GM23338 (cell line): ENCODE results near the gene PHYHIPL.

Source experiments
- CREB1 ChIP-seq: fragments of 250-450 bp; sonication (Bioruptor Pico); IDR thresholded peaks from 2 replicates; pipeline ENCODE4 v1.5.0; 2020; ENCODE audit warnings: low read depth, mild to moderate bottlenecking, moderate library complexity
- EZH2 ChIP-seq: fragments of 200-600 bp; sonication (generic); IDR thresholded peaks from one replicate; pipeline ENCODE4 v1.8.0; 2017; ENCODE audit warnings: antibody characterized with exemption, mild to moderate bottlenecking, low read depth; ENCODE audit not compliant: unreplicated experiment
- EZH2phosphoT487 ChIP-seq: fragments of 200-600 bp; sonication (generic); IDR thresholded peaks from one replicate; pipeline ENCODE4 v1.8.1; 2018; ENCODE audit warnings: antibody characterized with exemption; ENCODE audit not compliant: unreplicated experiment
- JUNB ChIP-seq: IDR thresholded peaks from one replicate; pipeline ENCODE4 v1.6.1; 2016; ENCODE audit warnings: antibody characterized with exemption; ENCODE audit not compliant: unreplicated experiment
- NANOG ChIP-seq: IDR thresholded peaks from 2 replicates; pipeline ENCODE4 v1.6.1; 2016; ENCODE audit warnings: antibody characterized with exemption, borderline replicate concordance
- POLR2AphosphoS5 ChIP-seq: IDR thresholded peaks from 2 replicates; pipeline ENCODE4 v1.6.1; 2016; ENCODE audit warnings: antibody characterized with exemption, low read depth
- STAT1 ChIP-seq: IDR thresholded peaks from one replicate; pipeline ENCODE4 v1.6.1; 2016; ENCODE audit warnings: antibody characterized with exemption; ENCODE audit not compliant: unreplicated experiment
- ZNF114 ChIP-seq: fragments of 250-450 bp; sonication (Bioruptor Pico); IDR thresholded peaks from 2 replicates; pipeline ENCODE4 v1.5.0; 2020; ENCODE audit warnings: mild to moderate bottlenecking, moderate library complexity
- ZNF331 ChIP-seq: fragments of 250-450 bp; sonication (Bioruptor Pico); IDR thresholded peaks from 2 replicates; pipeline ENCODE4 v1.5.0; 2020; ENCODE audit warnings: low read depth, mild to moderate bottlenecking, moderate library complexity
- TF ChIP-seq, protein P1 (sequence below), 2 experiments: fragments of 200-600 bp in 1 of 2; sonication (generic) in 1 of 2; conservative IDR thresholded peaks; 2 replicates each; pipeline versions ENCODE4 v1.5.1 to v1.6.1; 2016 to 2017; ENCODE audit warnings: antibody characterized with exemption in 2 of 2, low read depth in 2 of 2, mild to moderate bottlenecking in 2 of 2, moderate library complexity in 1 of 2
- TF ChIP-seq, protein P2 (sequence below): IDR thresholded peaks from one replicate; pipeline ENCODE4 v1.6.1; 2018; ENCODE audit warnings: antibody characterized with exemption; ENCODE audit not compliant: unreplicated experiment
- TF ChIP-seq, protein P3 (sequence below): fragments of 250-450 bp; sonication (Bioruptor Pico); IDR thresholded peaks from 2 replicates; pipeline ENCODE4 v1.5.0; 2020; ENCODE audit warnings: mild to moderate bottlenecking, moderate library complexity
- TF ChIP-seq, protein P4 (sequence below): IDR thresholded peaks from 2 replicates; pipeline ENCODE4 v1.6.1; 2016; ENCODE audit warnings: antibody characterized with exemption

DNA sequence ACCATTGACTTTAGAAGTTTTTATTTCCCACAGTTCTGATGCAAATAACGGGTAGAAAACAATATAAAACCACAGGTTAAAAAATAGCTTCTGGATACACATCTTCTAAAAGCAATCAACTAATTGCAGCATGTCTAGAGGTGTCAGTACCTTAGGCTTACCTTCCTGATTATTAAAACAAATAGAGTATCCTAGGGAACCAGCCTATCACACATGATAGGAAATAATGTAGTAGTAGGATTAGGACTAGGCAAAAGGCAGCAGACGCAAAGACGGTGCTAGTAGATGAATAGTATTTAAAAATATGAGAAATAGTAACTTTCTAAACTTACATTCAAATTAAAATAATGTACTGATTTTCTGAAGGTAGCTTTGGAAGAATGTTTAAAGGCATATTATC is 41.7 kb upstream of the PHYHIPL start:
- TF ChIP-seq, protein P1, sequence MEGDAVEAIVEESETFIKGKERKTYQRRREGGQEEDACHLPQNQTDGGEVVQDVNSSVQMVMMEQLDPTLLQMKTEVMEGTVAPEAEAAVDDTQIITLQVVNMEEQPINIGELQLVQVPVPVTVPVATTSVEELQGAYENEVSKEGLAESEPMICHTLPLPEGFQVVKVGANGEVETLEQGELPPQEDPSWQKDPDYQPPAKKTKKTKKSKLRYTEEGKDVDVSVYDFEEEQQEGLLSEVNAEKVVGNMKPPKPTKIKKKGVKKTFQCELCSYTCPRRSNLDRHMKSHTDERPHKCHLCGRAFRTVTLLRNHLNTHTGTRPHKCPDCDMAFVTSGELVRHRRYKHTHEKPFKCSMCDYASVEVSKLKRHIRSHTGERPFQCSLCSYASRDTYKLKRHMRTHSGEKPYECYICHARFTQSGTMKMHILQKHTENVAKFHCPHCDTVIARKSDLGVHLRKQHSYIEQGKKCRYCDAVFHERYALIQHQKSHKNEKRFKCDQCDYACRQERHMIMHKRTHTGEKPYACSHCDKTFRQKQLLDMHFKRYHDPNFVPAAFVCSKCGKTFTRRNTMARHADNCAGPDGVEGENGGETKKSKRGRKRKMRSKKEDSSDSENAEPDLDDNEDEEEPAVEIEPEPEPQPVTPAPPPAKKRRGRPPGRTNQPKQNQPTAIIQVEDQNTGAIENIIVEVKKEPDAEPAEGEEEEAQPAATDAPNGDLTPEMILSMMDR (conservative IDR thresholded peaks at IDR 0.05; ENCODE audit: low read depth in 2 of 2) = no peak
- TF ChIP-seq EZH2 = no peak
- no peak for TF ChIP-seq JUNB
- no peak for TF ChIP-seq EZH2phosphoT487
- no peak for TF ChIP-seq POLR2AphosphoS5
- TF ChIP-seq, protein P2, sequence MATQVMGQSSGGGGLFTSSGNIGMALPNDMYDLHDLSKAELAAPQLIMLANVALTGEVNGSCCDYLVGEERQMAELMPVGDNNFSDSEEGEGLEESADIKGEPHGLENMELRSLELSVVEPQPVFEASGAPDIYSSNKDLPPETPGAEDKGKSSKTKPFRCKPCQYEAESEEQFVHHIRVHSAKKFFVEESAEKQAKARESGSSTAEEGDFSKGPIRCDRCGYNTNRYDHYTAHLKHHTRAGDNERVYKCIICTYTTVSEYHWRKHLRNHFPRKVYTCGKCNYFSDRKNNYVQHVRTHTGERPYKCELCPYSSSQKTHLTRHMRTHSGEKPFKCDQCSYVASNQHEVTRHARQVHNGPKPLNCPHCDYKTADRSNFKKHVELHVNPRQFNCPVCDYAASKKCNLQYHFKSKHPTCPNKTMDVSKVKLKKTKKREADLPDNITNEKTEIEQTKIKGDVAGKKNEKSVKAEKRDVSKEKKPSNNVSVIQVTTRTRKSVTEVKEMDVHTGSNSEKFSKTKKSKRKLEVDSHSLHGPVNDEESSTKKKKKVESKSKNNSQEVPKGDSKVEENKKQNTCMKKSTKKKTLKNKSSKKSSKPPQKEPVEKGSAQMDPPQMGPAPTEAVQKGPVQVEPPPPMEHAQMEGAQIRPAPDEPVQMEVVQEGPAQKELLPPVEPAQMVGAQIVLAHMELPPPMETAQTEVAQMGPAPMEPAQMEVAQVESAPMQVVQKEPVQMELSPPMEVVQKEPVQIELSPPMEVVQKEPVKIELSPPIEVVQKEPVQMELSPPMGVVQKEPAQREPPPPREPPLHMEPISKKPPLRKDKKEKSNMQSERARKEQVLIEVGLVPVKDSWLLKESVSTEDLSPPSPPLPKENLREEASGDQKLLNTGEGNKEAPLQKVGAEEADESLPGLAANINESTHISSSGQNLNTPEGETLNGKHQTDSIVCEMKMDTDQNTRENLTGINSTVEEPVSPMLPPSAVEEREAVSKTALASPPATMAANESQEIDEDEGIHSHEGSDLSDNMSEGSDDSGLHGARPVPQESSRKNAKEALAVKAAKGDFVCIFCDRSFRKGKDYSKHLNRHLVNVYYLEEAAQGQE = no peak
- TF ChIP-seq ZNF331 = no peak
- no peak for TF ChIP-seq ZNF114 (CRISPR knock-in tag)
- TF ChIP-seq CREB1 = no peak
- TF ChIP-seq NANOG = no peak
- TF ChIP-seq STAT1 = no peak
- TF ChIP-seq, protein P3, sequence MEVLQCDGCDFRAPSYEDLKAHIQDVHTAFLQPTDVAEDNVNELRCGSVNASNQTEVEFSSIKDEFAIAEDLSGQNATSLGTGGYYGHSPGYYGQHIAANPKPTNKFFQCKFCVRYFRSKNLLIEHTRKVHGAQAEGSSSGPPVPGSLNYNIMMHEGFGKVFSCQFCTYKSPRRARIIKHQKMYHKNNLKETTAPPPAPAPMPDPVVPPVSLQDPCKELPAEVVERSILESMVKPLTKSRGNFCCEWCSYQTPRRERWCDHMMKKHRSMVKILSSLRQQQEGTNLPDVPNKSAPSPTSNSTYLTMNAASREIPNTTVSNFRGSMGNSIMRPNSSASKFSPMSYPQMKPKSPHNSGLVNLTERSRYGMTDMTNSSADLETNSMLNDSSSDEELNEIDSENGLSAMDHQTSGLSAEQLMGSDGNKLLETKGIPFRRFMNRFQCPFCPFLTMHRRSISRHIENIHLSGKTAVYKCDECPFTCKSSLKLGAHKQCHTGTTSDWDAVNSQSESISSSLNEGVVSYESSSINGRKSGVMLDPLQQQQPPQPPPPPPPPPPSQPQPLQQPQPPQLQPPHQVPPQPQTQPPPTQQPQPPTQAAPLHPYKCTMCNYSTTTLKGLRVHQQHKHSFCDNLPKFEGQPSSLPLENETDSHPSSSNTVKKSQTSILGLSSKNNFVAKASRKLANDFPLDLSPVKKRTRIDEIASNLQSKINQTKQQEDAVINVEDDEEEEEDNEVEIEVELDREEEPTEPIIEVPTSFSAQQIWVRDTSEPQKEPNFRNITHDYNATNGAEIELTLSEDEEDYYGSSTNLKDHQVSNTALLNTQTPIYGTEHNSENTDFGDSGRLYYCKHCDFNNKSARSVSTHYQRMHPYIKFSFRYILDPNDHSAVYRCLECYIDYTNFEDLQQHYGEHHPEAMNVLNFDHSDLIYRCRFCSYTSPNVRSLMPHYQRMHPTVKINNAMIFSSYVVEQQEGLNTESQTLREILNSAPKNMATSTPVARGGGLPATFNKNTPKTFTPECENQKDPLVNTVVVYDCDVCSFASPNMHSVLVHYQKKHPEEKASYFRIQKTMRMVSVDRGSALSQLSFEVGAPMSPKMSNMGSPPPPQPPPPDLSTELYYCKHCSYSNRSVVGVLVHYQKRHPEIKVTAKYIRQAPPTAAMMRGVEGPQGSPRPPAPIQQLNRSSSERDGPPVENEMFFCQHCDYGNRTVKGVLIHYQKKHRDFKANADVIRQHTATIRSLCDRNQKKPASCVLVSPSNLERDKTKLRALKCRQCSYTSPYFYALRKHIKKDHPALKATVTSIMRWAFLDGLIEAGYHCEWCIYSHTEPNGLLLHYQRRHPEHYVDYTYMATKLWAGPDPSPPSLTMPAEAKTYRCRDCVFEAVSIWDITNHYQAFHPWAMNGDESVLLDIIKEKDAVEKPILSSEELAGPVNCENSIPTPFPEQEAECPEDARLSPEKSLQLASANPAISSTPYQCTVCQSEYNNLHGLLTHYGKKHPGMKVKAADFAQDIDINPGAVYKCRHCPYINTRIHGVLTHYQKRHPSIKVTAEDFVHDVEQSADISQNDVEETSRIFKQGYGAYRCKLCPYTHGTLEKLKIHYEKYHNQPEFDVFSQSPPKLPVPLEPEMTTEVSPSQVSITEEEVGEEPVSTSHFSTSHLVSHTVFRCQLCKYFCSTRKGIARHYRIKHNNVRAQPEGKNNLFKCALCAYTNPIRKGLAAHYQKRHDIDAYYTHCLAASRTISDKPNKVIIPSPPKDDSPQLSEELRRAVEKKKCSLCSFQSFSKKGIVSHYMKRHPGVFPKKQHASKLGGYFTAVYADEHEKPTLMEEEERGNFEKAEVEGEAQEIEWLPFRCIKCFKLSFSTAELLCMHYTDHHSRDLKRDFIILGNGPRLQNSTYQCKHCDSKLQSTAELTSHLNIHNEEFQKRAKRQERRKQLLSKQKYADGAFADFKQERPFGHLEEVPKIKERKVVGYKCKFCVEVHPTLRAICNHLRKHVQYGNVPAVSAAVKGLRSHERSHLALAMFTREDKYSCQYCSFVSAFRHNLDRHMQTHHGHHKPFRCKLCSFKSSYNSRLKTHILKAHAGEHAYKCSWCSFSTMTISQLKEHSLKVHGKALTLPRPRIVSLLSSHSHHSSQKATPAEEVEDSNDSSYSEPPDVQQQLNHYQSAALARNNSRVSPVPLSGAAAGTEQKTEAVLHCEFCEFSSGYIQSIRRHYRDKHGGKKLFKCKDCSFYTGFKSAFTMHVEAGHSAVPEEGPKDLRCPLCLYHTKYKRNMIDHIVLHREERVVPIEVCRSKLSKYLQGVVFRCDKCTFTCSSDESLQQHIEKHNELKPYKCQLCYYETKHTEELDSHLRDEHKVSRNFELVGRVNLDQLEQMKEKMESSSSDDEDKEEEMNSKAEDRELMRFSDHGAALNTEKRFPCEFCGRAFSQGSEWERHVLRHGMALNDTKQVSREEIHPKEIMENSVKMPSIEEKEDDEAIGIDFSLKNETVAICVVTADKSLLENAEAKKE (CRISPR knock-in tag) = no peak
- TF ChIP-seq, protein P4, sequence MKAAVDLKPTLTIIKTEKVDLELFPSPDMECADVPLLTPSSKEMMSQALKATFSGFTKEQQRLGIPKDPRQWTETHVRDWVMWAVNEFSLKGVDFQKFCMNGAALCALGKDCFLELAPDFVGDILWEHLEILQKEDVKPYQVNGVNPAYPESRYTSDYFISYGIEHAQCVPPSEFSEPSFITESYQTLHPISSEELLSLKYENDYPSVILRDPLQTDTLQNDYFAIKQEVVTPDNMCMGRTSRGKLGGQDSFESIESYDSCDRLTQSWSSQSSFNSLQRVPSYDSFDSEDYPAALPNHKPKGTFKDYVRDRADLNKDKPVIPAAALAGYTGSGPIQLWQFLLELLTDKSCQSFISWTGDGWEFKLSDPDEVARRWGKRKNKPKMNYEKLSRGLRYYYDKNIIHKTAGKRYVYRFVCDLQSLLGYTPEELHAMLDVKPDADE = no peak
